Neural cell (in vitro differentiated cells): ENCODE results near the gene SH3BP5.

Experiments used
- EP300 ChIP-seq: fragments of 450-650 bp; conservative IDR thresholded peaks from 2 replicates; pipeline ENCODE4 v1.6.1; 2014; ENCODE audit warnings: antibody characterized with exemption, mild to moderate bottlenecking, moderate library complexity; ENCODE audit not compliant: poor library complexity, severe bottlenecking
- EZH2 ChIP-seq: fragments of 200-600, 300-800 bp; shearing (Covaris generic), sonication (generic); IDR thresholded peaks from 2 replicates; pipeline ENCODE4 v1.6.1; 2014; ENCODE audit warnings: antibody characterized with exemption, low read length, borderline replicate concordance, mild to moderate bottlenecking; ENCODE audit not compliant: insufficient read depth, poor library complexity, severe bottlenecking
- SMC3 ChIP-seq: fragments of 450-650 bp; conservative IDR thresholded peaks from 2 replicates; pipeline ENCODE4 v1.6.1; 2014; ENCODE audit warnings: antibody characterized with exemption, mild to moderate bottlenecking, moderate library complexity; ENCODE audit not compliant: poor library complexity
- TAF1 ChIP-seq: IDR thresholded peaks from 2 replicates; pipeline ENCODE4 v1.6.1; 2012; ENCODE audit warnings: low read depth
- TF ChIP-seq, protein P1 (sequence below): fragments of 450-650 bp; IDR thresholded peaks from 2 replicates; pipeline ENCODE4 v1.5.1; 2014; ENCODE audit warnings: antibody characterized with exemption, mild to moderate bottlenecking, moderate library complexity; ENCODE audit not compliant: poor library complexity, severe bottlenecking

DNA sequence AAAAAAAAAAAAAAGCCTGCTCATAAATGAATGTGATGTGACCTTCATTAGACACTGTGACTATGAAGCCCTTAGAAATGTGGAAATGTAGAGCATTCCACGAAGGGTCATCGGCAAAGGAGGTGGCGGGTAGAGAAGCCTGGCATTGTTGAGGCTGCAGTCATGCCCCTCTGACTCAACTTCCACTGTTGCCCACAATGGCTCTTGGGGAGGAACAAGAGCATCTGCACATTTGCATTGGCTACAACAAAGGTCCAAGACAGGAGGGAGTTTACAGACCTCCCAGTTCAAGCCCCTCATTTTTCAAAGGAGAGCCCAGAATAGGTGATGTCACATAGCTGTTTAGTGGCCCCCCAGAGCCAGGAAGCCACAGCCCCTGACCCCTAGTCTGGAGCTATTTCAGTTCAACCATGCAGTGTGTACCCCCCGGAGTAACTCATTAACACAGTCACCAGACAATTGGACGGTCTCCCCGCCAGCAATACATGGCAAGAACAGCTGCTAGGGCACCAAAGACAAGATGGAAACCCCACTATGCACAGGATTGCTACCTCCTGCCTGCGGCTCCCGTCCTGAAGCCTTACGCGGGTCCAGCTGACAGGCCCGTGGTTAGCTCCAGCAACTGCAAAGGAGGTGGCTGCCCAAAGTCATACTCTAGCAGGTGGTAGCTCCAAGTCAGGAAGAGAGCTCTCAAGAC is 56.2 kb downstream of the SH3BP5 start:
- TF ChIP-seq, protein P1, sequence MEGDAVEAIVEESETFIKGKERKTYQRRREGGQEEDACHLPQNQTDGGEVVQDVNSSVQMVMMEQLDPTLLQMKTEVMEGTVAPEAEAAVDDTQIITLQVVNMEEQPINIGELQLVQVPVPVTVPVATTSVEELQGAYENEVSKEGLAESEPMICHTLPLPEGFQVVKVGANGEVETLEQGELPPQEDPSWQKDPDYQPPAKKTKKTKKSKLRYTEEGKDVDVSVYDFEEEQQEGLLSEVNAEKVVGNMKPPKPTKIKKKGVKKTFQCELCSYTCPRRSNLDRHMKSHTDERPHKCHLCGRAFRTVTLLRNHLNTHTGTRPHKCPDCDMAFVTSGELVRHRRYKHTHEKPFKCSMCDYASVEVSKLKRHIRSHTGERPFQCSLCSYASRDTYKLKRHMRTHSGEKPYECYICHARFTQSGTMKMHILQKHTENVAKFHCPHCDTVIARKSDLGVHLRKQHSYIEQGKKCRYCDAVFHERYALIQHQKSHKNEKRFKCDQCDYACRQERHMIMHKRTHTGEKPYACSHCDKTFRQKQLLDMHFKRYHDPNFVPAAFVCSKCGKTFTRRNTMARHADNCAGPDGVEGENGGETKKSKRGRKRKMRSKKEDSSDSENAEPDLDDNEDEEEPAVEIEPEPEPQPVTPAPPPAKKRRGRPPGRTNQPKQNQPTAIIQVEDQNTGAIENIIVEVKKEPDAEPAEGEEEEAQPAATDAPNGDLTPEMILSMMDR, result no peak
- no peak for TF ChIP-seq EP300
- TF ChIP-seq EZH2, result no peak
- no peak for TF ChIP-seq TAF1
- TF ChIP-seq SMC3, result no peak
